ENCODE data around the gene LPP.

The LPP gene

GRCh38 chr3:188361888-188362287 lies 207.9 kb downstream of the LPP start:
- Histone ChIP-seq H3K9me3 (ENCODE audit: low read depth, low read length) (no peaks in the 10 kb centered on the region), H3K4me3 (no peak overlapping the region), H3K36me3 (ENCODE audit: insufficient read depth, low read length) (no peaks in the 10 kb centered on the region), H3K27ac (no peak overlapping the region), H3K9ac (ENCODE audit: insufficient read length) (no peak overlapping the region)
- DNase-seq (ENCODE audit: low read depth, low spot score): no peak
- no peak for TF ChIP-seq FOXP2 (optimal IDR thresholded peaks at IDR 0.05; ENCODE audit: control extremely low read depth, extremely low read length, insufficient read depth)
- TF ChIP-seq EZH2 (IDR thresholded peaks at IDR 0.05): no peak
- no peak for TF ChIP-seq POLR2AphosphoS5 (IDR thresholded peaks at IDR 0.05; ENCODE audit: borderline replicate concordance, low read depth, low read length)

GRCh38 chr3:188362405-188362831 lies 208.5 kb downstream of the LPP start:
- TF ChIP-seq EZH2 (IDR thresholded peaks at IDR 0.05) (no peak), POLR2AphosphoS5 (IDR thresholded peaks at IDR 0.05; ENCODE audit: borderline replicate concordance, low read depth, low read length) (no peak), FOXP2 (optimal IDR thresholded peaks at IDR 0.05; ENCODE audit: control extremely low read depth, extremely low read length, insufficient read depth) (no peak)
- Histone ChIP-seq H3K36me3 (ENCODE audit: insufficient read depth, low read length) (no peaks in the 10 kb centered on the region), H3K27ac (no peak overlapping the region), H3K4me3 (no peak overlapping the region), H3K9me3 (ENCODE audit: low read depth, low read length) (no peaks in the 10 kb centered on the region), H3K9ac (ENCODE audit: insufficient read length) (no peak overlapping the region)
- DNase-seq (ENCODE audit: low read depth, low spot score): no peak

DNA sequence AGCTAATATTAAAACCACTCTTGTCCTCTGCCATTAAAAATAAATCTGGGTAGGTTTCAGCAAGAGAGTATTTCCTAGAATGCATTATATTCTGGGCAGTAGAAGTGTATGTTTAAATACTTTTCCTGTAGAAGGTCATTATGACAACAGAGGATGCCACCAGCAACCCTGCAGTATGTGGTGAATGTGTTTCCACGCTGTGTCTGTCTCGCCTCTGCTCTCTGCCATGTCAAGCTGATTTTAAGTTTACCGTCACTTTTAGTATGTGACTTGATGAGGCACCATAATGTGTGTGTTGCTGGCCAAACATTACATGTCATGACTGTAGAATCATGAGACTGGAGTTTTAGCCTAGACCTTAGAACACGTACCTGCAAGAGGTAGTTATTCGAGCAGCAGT lies 211.2 kb downstream of the LPP start:
- Histone ChIP-seq H3K4me3 (no peak overlapping the region), H3K27ac (no peak overlapping the region), H3K36me3 (ENCODE audit: insufficient read depth, low read length) (no peaks in the 10 kb centered on the region), H3K9ac (ENCODE audit: insufficient read length) (no peak overlapping the region), H3K9me3 (ENCODE audit: low read depth, low read length) (no peaks in the 10 kb centered on the region)
- no peak for DNase-seq (ENCODE audit: low read depth, low spot score)
- TF ChIP-seq EZH2 (IDR thresholded peaks at IDR 0.05) (no peak), FOXP2 (optimal IDR thresholded peaks at IDR 0.05; ENCODE audit: control extremely low read depth, extremely low read length, insufficient read depth) (no peak), POLR2AphosphoS5 (IDR thresholded peaks at IDR 0.05; ENCODE audit: borderline replicate concordance, low read depth, low read length) (no peak)

GRCh38 chr3:188365988-188366698 lies 212.2 kb downstream of the LPP start:
- no peaks in the 10 kb centered on the region for H3K9me3 ChIP-seq (ENCODE audit: low read depth, low read length)
- H3K27ac ChIP-seq: no peak overlapping the region
- H3K36me3 ChIP-seq (ENCODE audit: insufficient read depth, low read length): no peaks in the 10 kb centered on the region
- H3K4me3 ChIP-seq: no peak overlapping the region
- TF ChIP-seq POLR2AphosphoS5 (IDR thresholded peaks at IDR 0.05; ENCODE audit: borderline replicate concordance, low read depth, low read length) (no peak), EZH2 (IDR thresholded peaks at IDR 0.05) (no peak), FOXP2 (optimal IDR thresholded peaks at IDR 0.05; ENCODE audit: control extremely low read depth, extremely low read length, insufficient read depth) (no peak)
- H3K9ac ChIP-seq (ENCODE audit: insufficient read length): no peak overlapping the region
- DNase-seq (ENCODE audit: low read depth, low spot score): no peak

DNA sequence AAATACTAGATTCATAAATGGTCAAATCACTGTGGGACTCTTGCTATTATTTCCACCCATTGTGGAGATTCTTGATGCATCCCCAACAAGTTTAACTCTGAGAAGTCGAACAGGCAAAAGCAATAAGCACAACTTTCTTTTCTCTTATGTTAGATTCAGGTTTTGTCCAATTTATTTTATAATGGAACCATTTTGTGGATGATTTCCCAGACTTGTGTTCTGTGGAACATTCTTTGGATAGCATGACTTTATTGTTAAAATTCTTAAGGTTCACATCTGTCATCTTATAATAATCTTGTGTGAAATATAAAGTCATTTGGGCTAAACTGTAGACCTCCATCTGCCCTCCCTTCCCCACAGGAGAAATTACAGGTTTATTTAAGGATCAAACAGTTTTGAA lies 213.7 kb downstream of the LPP start:
- no peak overlapping the region for H3K9ac ChIP-seq (ENCODE audit: insufficient read length)
- no peak for DNase-seq (ENCODE audit: low read depth, low spot score)
- H3K27ac ChIP-seq: no peak overlapping the region
- TF ChIP-seq POLR2AphosphoS5 (IDR thresholded peaks at IDR 0.05; ENCODE audit: borderline replicate concordance, low read depth, low read length) (no peak), FOXP2 (optimal IDR thresholded peaks at IDR 0.05; ENCODE audit: control extremely low read depth, extremely low read length, insufficient read depth) (no peak), EZH2 (IDR thresholded peaks at IDR 0.05) (no peak)
- no peaks in the 10 kb centered on the region for H3K9me3 ChIP-seq (ENCODE audit: low read depth, low read length)
- H3K36me3 ChIP-seq (ENCODE audit: insufficient read depth, low read length): no peaks in the 10 kb centered on the region
- H3K4me3 ChIP-seq: no peak overlapping the region

DNA sequence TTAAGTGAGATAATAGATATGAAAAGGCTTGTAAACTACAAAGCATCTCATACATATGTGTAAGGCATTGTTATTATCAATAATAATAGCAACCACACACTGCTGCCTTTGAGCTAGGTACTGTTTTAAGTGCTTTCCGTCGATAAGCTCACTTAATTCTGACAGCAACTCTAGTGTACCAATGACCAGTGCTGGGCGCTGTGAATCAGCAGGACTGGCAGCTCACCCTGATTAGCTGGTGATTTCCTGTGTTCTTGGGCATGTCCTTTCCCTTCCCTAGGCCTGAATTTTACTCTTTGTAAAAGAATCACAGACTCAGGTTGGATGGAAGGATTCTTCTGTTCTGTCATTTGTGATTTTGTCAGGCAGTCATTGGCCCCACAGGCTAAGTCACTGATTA lies 215.6 kb downstream of the LPP start:
- H3K36me3 ChIP-seq (ENCODE audit: insufficient read depth, low read length): no peaks in the 10 kb centered on the region

DNA sequence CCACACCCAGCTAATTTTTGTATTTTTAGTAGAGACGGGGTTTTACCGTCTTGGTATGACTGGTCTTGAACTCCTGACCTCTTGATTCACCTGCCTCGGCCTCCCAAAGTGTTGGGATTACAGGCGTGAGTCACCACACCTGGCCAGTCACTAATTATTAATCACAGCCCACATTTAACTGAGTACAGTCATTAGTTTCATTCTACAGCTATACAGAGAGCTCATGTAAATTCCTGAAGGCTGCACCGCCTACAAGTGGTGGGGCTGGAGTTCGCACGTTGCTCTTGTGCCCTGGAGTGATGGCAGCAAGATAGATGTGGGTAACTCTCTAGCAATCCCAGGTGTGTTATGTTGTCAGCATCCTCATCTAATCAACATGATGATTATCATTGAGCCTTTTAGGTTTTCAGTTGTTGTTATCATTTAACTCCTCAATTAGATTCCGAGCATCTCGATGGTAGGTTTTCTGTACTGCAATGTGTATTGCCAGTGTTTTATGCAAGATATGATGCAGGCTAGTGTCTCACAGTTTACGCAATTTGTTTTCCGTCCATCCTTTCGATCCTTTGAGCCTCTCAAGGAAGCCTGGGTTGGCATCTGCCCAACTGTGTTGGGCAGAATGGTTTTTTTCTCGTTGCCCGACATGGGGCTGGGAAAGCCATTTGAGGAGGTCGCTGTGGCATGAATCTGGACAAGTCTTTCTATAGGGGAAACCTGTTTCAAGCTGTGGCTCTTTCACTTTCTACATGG lies 216.3 kb downstream of the LPP start:
- Histone ChIP-seq H3K4me3 (no peak overlapping the region), H3K9ac (ENCODE audit: insufficient read length) (no peak overlapping the region), H3K9me3 (ENCODE audit: low read depth, low read length) (no peaks in the 10 kb centered on the region), H3K36me3 (ENCODE audit: insufficient read depth, low read length) (no peaks in the 10 kb centered on the region), H3K27ac (no peak overlapping the region)
- DNase-seq (ENCODE audit: low read depth, low spot score): no peak
- no peak for TF ChIP-seq POLR2AphosphoS5 (IDR thresholded peaks at IDR 0.05; ENCODE audit: borderline replicate concordance, low read depth, low read length)
- no peak for TF ChIP-seq FOXP2 (optimal IDR thresholded peaks at IDR 0.05; ENCODE audit: control extremely low read depth, extremely low read length, insufficient read depth)
- TF ChIP-seq EZH2 (IDR thresholded peaks at IDR 0.05): no peak

More for the DNA sequence above, 215.6 kb downstream of the LPP start:
- Histone ChIP-seq H3K4me3 (no peak overlapping the region), H3K27ac (no peak overlapping the region), H3K9ac (ENCODE audit: insufficient read length) (no peak overlapping the region), H3K9me3 (ENCODE audit: low read depth, low read length) (no peaks in the 10 kb centered on the region)
- no peak for DNase-seq (ENCODE audit: low read depth, low spot score)
- TF ChIP-seq FOXP2 (optimal IDR thresholded peaks at IDR 0.05; ENCODE audit: control extremely low read depth, extremely low read length, insufficient read depth): no peak

GRCh38 chr3:188378786-188379185 lies 224.8 kb downstream of the LPP start:
- Histone ChIP-seq H3K36me3 (ENCODE audit: insufficient read depth, low read length) (no peaks in the 10 kb centered on the region), H3K9ac (ENCODE audit: insufficient read length) (no peak overlapping the region), H3K4me3 (no peak overlapping the region), H3K27ac (no peak overlapping the region), H3K9me3 (ENCODE audit: low read depth, low read length) (no peaks in the 10 kb centered on the region)
- TF ChIP-seq FOXP2 (optimal IDR thresholded peaks at IDR 0.05; ENCODE audit: control extremely low read depth, extremely low read length, insufficient read depth) (no peak), POLR2AphosphoS5 (IDR thresholded peaks at IDR 0.05; ENCODE audit: borderline replicate concordance, low read depth, low read length) (no peak), EZH2 (IDR thresholded peaks at IDR 0.05) (no peak)
- DNase-seq (ENCODE audit: low read depth, low spot score): no peak

Measured in SK-N-MC (cell line).